Calu3 (cell line): ENCODE data around the gene DYSF. TPM values are rescaled to one million over a fixed set of nuclear protein-coding genes. Genes with fewer than 3 reads are reported as not detected.

ENCODE experiments used
- BruUV-seq: library from RNA; stranded (reverse); fragments of 400-500 nt; replicated peaks from 2 replicates; lab custom pipeline; 2021; lab: Mats Ljungman, UMichigan
- CTCF ChIA-PET: fragments of 300-600 bp; sonication (Branson Sonifier 250); formaldehyde crosslinking; loops from one replicate; lab custom pipeline; 2022; ENCODE audit warnings: antibody characterized with exemption; lab: Charles Lee
- DNase-seq: peaks from one replicate; pipeline ENCODE4 v3.0.0; 2022
- H3K27ac Mint-ChIP-seq: one replicate; pipeline ENCODE4 v1.8.0; 2022; ENCODE audit warnings: mixed read lengths; ENCODE audit not compliant: unreplicated experiment
- H3K27me3 Mint-ChIP-seq: one replicate; pipeline ENCODE4 v1.8.0; 2022; ENCODE audit warnings: mixed read lengths; ENCODE audit not compliant: unreplicated experiment
- H3K36me3 Mint-ChIP-seq: one replicate; pipeline ENCODE4 v1.8.0; 2022; ENCODE audit warnings: mild to moderate bottlenecking, moderate library complexity, mixed read lengths; ENCODE audit not compliant: insufficient read depth, unreplicated experiment
- H3K4me1 Mint-ChIP-seq: one replicate; pipeline ENCODE4 v1.8.0; 2022; ENCODE audit warnings: mild to moderate bottlenecking, low read depth, mixed read lengths; ENCODE audit not compliant: unreplicated experiment
- H3K4me3 Mint-ChIP-seq: one replicate; pipeline ENCODE4 v1.8.0; 2022; ENCODE audit warnings: mild to moderate bottlenecking, low read depth, moderate library complexity, mixed read lengths; ENCODE audit not compliant: unreplicated experiment
- H3K9me3 Mint-ChIP-seq: one replicate; pipeline ENCODE4 v1.8.0; 2022; ENCODE audit warnings: low read depth, mixed read lengths; ENCODE audit not compliant: unreplicated experiment
- CTCF ChIP-seq: fragments of 200-600 bp; IDR thresholded peaks from one replicate; pipeline ENCODE4 v1.8.0; 2022; ENCODE audit warnings: antibody characterized with exemption; ENCODE audit not compliant: unreplicated experiment
- intact Hi-C: fragments of 100-400 bp; cut with micrococcal nuclease; formaldehyde crosslinking; loops from one replicate; pipeline ENCODE4 v1.10.0; 2022; ENCODE audit not compliant: unreplicated experiment
- total RNA-seq: library from RNA; stranded (reverse); gene quantifications from 2 replicates; pipeline ENCODE4 v1.2.3, GENCODE V29; 2022

The DYSF gene
- total RNA-seq, 1 experiment from 2014 or later: 3.2 TPM

GRCh38 chr2:71500426-71501079 is 47.2 kb downstream of the DYSF start:
- no peak overlapping the region for H3K4me3 Mint-ChIP-seq
- peaks cover 53% of the 10 kb centered on the region for H3K4me1 Mint-ChIP-seq
- no peak for TF ChIP-seq CTCF
- H3K9me3 Mint-ChIP-seq: no peaks in the 10 kb centered on the region
- intact Hi-C loops: no loop called here
- no peaks in the 10 kb centered on the region for H3K27me3 Mint-ChIP-seq
- no peaks in the 10 kb centered on the region for H3K36me3 Mint-ChIP-seq
- CTCF ChIA-PET: no interaction called here
- H3K27ac Mint-ChIP-seq: peak overlapping the region; percentile 89
- DNase-seq: no peak
- BruUV-seq: no TSS peak

- DNase-seq: no peak
- intact Hi-C loops: no loop called here
- Mint-ChIP-seq H3K36me3 (no peaks in the 10 kb centered on the region), H3K27me3 (no peaks in the 10 kb centered on the region), H3K27ac (peak overlapping the region; percentile 33), H3K4me3 (no peak overlapping the region), H3K9me3 (no peaks in the 10 kb centered on the region), H3K4me1 (peaks cover 29% of the 10 kb centered on the region)
- BruUV-seq: no TSS peak
- CTCF ChIA-PET: interaction anchor here (0.6 kb wide), 1 partner anchor 437 kb away, joined by 7 read pairs; no protein-coding TSS in a partner anchor
- TF ChIP-seq CTCF: no peak
Measured at GRCh38 chr2:71502941-71503738, 49.8 kb downstream of the DYSF start.

GRCh38 chr2:71503837-71504236 is 50.5 kb downstream of the DYSF start:
- H3K9me3 Mint-ChIP-seq: no peaks in the 10 kb centered on the region
- peak; percentile 51 for DNase-seq
- no peaks in the 10 kb centered on the region for H3K36me3 Mint-ChIP-seq
- no peak overlapping the region for H3K4me3 Mint-ChIP-seq
- H3K27me3 Mint-ChIP-seq: no peaks in the 10 kb centered on the region
- peaks cover 22% of the 10 kb centered on the region for H3K4me1 Mint-ChIP-seq
- TF ChIP-seq CTCF: no peak
- H3K27ac Mint-ChIP-seq: peak overlapping the region; percentile 33
- BruUV-seq: no TSS peak
- intact Hi-C loops: no loop called here
- CTCF ChIA-PET: interaction anchor here (0.6 kb wide), 1 partner anchor 438 kb away, joined by 7 read pairs; no protein-coding TSS in a partner anchor

GRCh38 chr2:71504611-71505010 is 51.2 kb downstream of the DYSF start:
- H3K36me3 Mint-ChIP-seq: no peaks in the 10 kb centered on the region
- CTCF ChIA-PET: no interaction called here
- no peak overlapping the region for H3K4me3 Mint-ChIP-seq
- no peaks in the 10 kb centered on the region for H3K9me3 Mint-ChIP-seq
- no TSS peak for BruUV-seq
- no peaks in the 10 kb centered on the region for H3K27me3 Mint-ChIP-seq
- intact Hi-C loops: no loop called here
- TF ChIP-seq CTCF: no peak
- no peak for DNase-seq
- H3K4me1 Mint-ChIP-seq: peaks cover 15% of the 10 kb centered on the region
- no peak overlapping the region for H3K27ac Mint-ChIP-seq
